Measurements from ENCODE around the gene NTRK3. TPM values are rescaled to one million over a fixed set of nuclear protein-coding genes. Genes with fewer than 3 reads are reported as not detected.

NTRK3 gene
- total and polyA plus RNA-seq, 2 donors (not counting 3 experiments of a cell fraction or from before 2014, with no cell fraction given): not detected

DNA sequence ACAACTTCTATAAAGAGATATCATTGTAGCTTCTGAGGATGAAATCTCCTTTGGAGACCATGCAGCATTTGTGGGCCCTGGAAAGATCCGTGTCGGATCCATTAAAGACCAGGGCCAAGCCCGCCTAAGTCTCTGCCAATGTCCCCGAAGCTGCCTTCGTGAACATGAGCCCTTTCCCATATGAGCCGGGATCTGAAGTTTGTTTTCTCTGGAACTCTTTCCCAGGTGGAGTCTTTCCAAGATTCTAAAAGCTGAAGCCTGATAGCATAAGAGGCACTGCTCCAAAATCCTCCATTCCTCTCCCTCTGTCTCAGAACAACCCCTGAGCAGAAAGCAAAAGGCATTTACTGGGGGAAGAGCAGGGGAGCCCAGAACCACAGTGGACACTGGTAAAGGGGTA is 274.6 kb downstream of the NTRK3 start:
- Histone ChIP-seq H3K4me1 (ENCODE audit: control insufficient read depth, extremely low read depth, insufficient read depth, low read length) (peaks cover 4% of the 10 kb centered on the region), H3K9me1 (replicated peaks; ENCODE audit: control insufficient read depth, extremely low read depth, insufficient read depth, low read length) (no peaks in the 10 kb centered on the region), H3K4me2 (ENCODE audit: insufficient read depth, low read length) (no peak overlapping the region), H3K27ac (ENCODE audit: insufficient read depth, low read depth, low read length) (no peak overlapping the region), H4K20me1 (replicated peaks; ENCODE audit: control insufficient read depth, extremely low read depth, insufficient read depth, low read length) (no peaks in the 10 kb centered on the region), H3K36me3 (ENCODE audit: control insufficient read depth in 2 of 2, extremely low read depth in 1 of 2, insufficient read depth in 2 of 2, low read length in 2 of 2) (no peaks in the 10 kb centered on the region), H3K9ac (replicated peaks; ENCODE audit: extremely low read depth, insufficient read depth, low read length) (no peak overlapping the region), H3K27me3 (ENCODE audit: control insufficient read depth in 2 of 2, insufficient read depth in 2 of 2, low read length in 2 of 2) (no peaks in the 10 kb centered on the region), H3K79me2 (ENCODE audit: control insufficient read depth, insufficient read depth, low read length) (no peaks in the 10 kb centered on the region), H3K9me3 (replicated peaks; ENCODE audit: control insufficient read depth, insufficient read depth, low read length) (no peaks in the 10 kb centered on the region), H3K4me3 (replicated peaks in 1 of 3; ENCODE audit: insufficient read depth in 1 of 3, low read depth in 1 of 3, low read length in 3 of 3) (no peak overlapping the region), H2AFZ (ENCODE audit: low read depth, low read length) (no peak overlapping the region)
- FAIRE-seq: no peak
- intact Hi-C loops (cut with micrococcal nuclease): no loop called here
- dilution Hi-C loops (cut with MboI; ENCODE audit: extremely low pct_ligation_motif_present, low sequenced_read_pairs): no loop called here
- TF ChIP-seq GATA2 (IDR thresholded peaks at IDR 0.05; ENCODE audit: insufficient read depth, insufficient read length, low read depth, low read length) (no peak), POLR2A (IDR thresholded peaks at IDR 0.05; ENCODE audit: low read depth, low read length) (no peak), JUN (IDR thresholded peaks at IDR 0.05; ENCODE audit: borderline replicate concordance, insufficient read depth, insufficient read length, low read depth) (no peak), POLR2AphosphoS5 (IDR thresholded peaks at IDR 0.05; ENCODE audit: insufficient read depth, low read depth, low read length) (no peak), EZH2 (IDR thresholded peaks at IDR 0.05; ENCODE audit: borderline replicate concordance, low read depth, low read length, severe bottlenecking) (no peak), MYC (IDR thresholded peaks at IDR 0.05; ENCODE audit: low read depth, low read length) (no peak), FOS (IDR thresholded peaks at IDR 0.05; ENCODE audit: borderline replicate concordance, insufficient read depth, low read length) (no peak)
- TF ChIP-seq, protein P1, sequence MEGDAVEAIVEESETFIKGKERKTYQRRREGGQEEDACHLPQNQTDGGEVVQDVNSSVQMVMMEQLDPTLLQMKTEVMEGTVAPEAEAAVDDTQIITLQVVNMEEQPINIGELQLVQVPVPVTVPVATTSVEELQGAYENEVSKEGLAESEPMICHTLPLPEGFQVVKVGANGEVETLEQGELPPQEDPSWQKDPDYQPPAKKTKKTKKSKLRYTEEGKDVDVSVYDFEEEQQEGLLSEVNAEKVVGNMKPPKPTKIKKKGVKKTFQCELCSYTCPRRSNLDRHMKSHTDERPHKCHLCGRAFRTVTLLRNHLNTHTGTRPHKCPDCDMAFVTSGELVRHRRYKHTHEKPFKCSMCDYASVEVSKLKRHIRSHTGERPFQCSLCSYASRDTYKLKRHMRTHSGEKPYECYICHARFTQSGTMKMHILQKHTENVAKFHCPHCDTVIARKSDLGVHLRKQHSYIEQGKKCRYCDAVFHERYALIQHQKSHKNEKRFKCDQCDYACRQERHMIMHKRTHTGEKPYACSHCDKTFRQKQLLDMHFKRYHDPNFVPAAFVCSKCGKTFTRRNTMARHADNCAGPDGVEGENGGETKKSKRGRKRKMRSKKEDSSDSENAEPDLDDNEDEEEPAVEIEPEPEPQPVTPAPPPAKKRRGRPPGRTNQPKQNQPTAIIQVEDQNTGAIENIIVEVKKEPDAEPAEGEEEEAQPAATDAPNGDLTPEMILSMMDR (IDR thresholded peaks at IDR 0.05; ENCODE audit: extremely low read depth in 1 of 2, insufficient read depth in 1 of 2, low read depth in 1 of 2, low read length in 2 of 2): no peak
- no peak for DNase-seq (ENCODE audit: low read depth, low spot score)
- POLR2A ChIA-PET: no interaction called here
- CTCF ChIA-PET: no interaction called here
- BruUV-seq (replicated peaks): no TSS peak

All from endothelial cell of umbilical vein (primary cell).